ENCODE results near the gene NPPA. TPM values are rescaled to one million over a fixed set of nuclear protein-coding genes. Genes with fewer than 3 reads are reported as not detected.

Gene NPPA
- total RNA-seq, 1 donor from 2014 or later, result not detected

Other genes starting within 250 kb of the NPPA start
- gene FBXO2, start 193.4 kb downstream of the NPPA start, total RNA-seq, result 1.4 and 1.5 TPM in 2 replicates
- gene FBXO44, start 192.9 kb downstream of the NPPA start, total RNA-seq, result 6.4 and 9.6 TPM in 2 replicates
- gene FBXO6, start 183.6 kb downstream of the NPPA start, total RNA-seq, result 1.8 and 4.0 TPM in 2 replicates
- 37.7 and 39.1 TPM in 2 replicates for gene MAD2L2, start 166.6 kb downstream of the NPPA start, total RNA-seq
- 0.13 and 0.64 TPM in 2 replicates for gene DRAXIN, start 156.1 kb downstream of the NPPA start, total RNA-seq
- 34.0 and 46.8 TPM in 2 replicates for gene AGTRAP, start 111.6 kb downstream of the NPPA start, total RNA-seq
- 0.25 and 0.26 TPM in 2 replicates for gene C1orf167, start 85.6 kb downstream of the NPPA start, total RNA-seq
- 30.2 and 53.2 TPM in 2 replicates for gene MTHFR, start 41.8 kb downstream of the NPPA start, total RNA-seq
- 5.9 and 7.0 TPM in 2 replicates for gene CLCN6, start 41.6 kb downstream of the NPPA start, total RNA-seq
- not detected in 2 replicates for gene NPPB, start 11.2 kb upstream of the NPPA start, total RNA-seq
- 38.3 and 58.3 TPM in 2 replicates for gene KIAA2013, start 78.6 kb upstream of the NPPA start, total RNA-seq
- gene PLOD1, start 86.9 kb upstream of the NPPA start, total RNA-seq, result 138 and 192 TPM in 2 replicates
- gene MFN2, start 132.7 kb upstream of the NPPA start, total RNA-seq, result 54.6 and 66.4 TPM in 2 replicates
- gene MIIP, start 171.7 kb upstream of the NPPA start, total RNA-seq, result 27.5 and 31.1 TPM in 2 replicates
- gene TNFRSF8, start 215.5 kb upstream of the NPPA start, total RNA-seq, result under 0.01 TPM in 1 of 2 replicates, not detected in the other